ENCODE measurements around the gene CCT2.

DNA sequence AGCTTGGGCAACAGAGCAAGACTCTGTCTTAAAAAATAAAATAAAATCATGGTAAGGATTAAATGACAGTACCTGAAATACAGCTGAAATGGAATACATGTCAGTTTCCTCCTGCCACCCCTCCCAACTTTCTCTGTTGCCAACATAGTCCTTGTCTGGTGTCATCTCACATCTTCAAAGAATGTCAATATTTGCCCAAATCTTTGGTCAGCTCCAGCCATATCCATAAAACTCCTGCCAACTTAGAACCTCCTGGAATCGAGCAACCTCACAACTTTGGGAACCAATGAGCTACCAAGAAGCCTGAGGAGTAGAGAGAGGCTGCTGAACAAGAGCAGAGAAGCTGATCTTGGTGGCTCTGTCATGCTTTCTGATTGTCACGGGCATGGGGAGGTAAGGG, 36.3 kb downstream of the CCT2 start:
- TF ChIP-seq, protein P1, sequence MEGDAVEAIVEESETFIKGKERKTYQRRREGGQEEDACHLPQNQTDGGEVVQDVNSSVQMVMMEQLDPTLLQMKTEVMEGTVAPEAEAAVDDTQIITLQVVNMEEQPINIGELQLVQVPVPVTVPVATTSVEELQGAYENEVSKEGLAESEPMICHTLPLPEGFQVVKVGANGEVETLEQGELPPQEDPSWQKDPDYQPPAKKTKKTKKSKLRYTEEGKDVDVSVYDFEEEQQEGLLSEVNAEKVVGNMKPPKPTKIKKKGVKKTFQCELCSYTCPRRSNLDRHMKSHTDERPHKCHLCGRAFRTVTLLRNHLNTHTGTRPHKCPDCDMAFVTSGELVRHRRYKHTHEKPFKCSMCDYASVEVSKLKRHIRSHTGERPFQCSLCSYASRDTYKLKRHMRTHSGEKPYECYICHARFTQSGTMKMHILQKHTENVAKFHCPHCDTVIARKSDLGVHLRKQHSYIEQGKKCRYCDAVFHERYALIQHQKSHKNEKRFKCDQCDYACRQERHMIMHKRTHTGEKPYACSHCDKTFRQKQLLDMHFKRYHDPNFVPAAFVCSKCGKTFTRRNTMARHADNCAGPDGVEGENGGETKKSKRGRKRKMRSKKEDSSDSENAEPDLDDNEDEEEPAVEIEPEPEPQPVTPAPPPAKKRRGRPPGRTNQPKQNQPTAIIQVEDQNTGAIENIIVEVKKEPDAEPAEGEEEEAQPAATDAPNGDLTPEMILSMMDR (IDR thresholded peaks at IDR 0.05; ENCODE audit: insufficient read depth, low read depth, low read length), result no peak
- no peak for TF ChIP-seq EZH2 (IDR thresholded peaks at IDR 0.05; ENCODE audit: insufficient read depth, low read length)

Data from astrocyte (in vitro differentiated cells and primary cell).